GM13976 (cell line): ENCODE measurements around the gene ZFP64.

Source experiments
- DNase-seq: peaks from one replicate; pipeline ENCODE4 v3.0.0; 2012; ENCODE audit warnings: low spot score
- in situ Hi-C: fragments of 300-500 bp; cut with MboI; formaldehyde crosslinking; loops from one replicate; pipeline ENCODE4 v1.12.0; 2022; ENCODE audit warnings: low sequenced_read_pairs, mixed read lengths, inconsistent platforms; ENCODE audit not compliant: unreplicated experiment
- TF ChIP-seq, protein P1 (sequence below): IDR thresholded peaks from 2 replicates; pipeline ENCODE4 v1.5.1; 2012; ENCODE audit warnings: borderline replicate concordance, mild to moderate bottlenecking; ENCODE audit not compliant: insufficient read depth; ENCODE audit errors: extremely low read depth, missing control alignments, control extremely low read depth

The ZFP64 gene

DNA sequence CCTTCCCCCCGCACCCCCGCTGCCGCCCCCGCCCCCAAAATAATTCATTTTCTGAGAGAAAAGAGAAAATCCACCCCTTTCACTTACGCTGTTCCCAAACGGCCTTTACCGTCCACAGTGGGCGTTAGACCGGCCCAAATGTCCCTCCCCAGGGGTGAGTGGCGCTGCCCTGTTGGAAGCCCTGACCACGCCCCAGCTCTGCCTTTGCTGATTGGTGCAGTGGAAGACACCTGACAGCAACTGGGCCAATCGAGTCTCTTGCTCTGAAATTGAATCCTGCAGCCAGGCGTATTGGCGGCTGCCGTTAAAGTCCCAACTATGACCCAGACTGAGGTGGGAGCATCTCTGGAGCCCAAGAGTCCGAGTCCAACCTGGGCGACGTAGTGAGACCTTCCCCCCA lies 15.7 kb downstream of the ZFP64 start:
- no peak for DNase-seq
- TF ChIP-seq, protein P1, sequence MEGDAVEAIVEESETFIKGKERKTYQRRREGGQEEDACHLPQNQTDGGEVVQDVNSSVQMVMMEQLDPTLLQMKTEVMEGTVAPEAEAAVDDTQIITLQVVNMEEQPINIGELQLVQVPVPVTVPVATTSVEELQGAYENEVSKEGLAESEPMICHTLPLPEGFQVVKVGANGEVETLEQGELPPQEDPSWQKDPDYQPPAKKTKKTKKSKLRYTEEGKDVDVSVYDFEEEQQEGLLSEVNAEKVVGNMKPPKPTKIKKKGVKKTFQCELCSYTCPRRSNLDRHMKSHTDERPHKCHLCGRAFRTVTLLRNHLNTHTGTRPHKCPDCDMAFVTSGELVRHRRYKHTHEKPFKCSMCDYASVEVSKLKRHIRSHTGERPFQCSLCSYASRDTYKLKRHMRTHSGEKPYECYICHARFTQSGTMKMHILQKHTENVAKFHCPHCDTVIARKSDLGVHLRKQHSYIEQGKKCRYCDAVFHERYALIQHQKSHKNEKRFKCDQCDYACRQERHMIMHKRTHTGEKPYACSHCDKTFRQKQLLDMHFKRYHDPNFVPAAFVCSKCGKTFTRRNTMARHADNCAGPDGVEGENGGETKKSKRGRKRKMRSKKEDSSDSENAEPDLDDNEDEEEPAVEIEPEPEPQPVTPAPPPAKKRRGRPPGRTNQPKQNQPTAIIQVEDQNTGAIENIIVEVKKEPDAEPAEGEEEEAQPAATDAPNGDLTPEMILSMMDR = no peak
- in situ Hi-C loops = no loop called here

GRCh38 chr20:52172392-52173047 lies 19.1 kb downstream of the ZFP64 start:
- TF ChIP-seq, protein P1 = no peak
- peak; percentile 68 for DNase-seq
- in situ Hi-C loops = no loop called here

DNA sequence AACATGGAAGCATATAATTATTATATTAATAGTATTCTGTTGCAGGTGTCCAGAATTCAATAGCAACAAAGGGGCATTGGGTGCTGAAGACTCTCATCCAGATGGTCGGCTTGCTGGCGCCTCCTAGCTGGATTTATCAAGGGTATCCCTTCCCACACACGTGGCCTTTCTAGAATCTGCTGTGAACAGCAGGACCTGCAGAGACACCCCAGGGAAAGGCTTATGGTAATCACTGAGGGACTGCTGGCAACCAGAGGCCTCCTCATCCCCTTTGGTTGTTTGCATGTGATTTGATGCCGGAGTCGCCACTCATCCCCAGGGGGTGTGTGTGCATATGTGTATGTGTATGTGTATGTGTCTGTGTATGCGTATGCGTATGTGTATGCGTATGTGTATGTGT lies 20.6 kb downstream of the ZFP64 start:
- TF ChIP-seq, protein P1 = no peak
- DNase-seq = no peak
- in situ Hi-C loops = no loop called here

DNA sequence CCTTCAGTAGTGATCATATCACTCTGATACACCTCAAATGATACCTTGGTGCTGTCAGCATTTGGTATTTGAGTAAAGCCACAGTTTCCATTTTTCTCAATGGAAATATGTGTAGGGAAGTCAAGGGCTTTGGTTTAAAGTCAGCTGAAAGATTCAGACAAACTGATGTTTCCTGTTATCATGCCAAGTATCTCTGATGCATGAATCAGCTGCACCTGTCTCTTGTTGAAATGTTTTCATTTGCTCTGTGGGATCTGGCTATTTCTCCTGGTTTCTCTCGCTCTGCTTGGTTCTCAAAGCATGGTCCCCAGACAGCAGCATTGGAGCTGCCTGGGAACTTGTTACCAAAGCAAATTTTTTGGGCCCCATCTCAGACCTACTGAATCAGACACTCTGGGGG lies 23.5 kb downstream of the ZFP64 start:
- in situ Hi-C loops = no loop called here
- TF ChIP-seq, protein P1 = no peak
- DNase-seq = no peak

DNA sequence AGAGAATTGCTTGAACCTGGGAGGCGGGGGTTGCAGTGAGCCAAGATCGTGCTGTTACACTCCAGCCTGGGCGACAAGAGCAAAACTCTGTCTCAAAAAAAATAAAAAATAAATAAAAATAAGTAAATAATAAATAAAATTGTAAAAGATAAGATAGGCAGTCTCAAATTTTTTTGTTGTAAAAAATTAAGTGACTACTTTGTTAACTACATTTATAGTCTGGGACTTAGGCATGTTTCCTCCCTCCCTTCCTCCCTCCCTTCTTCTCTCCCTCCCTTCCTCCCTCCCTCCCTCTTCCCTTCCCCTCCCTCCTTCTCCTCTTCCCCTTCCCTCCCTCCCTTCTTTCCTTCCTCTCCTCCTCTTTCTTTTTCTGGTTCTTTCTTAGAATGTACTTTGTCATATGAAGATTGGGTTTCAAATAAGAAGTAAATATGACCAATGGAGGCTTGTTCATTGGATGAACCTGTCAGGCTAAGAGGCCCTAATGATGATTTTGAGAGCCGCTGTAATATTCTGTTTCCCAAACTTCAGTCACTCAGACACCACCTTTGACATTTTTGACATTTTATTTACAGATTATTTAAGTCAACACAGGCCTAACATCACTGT lies 24.2 kb downstream of the ZFP64 start:
- TF ChIP-seq, protein P1 = no peak
- DNase-seq = no peak
- in situ Hi-C loops = no loop called here

DNA sequence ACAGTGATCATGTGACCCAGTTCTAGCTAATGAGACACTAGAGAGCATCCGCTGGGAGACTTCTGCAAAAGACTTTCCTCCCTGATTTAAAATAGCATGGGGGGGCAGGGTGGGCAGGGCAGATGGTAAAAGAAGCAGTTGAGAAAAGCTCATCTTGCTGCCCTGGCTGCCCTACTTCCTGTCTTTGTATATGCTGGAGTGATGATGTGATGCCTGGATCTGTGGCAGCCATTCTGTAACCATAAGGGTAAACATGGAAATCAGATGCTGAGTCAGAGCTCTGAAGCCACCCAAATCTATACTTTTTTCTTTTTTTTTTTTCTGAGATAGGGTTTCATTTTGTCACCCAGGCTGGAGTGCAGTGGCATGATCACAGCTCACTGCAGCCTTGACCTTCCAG lies 25.4 kb downstream of the ZFP64 start:
- TF ChIP-seq, protein P1 = no peak
- DNase-seq = no peak
- in situ Hi-C loops = no loop called here

DNA sequence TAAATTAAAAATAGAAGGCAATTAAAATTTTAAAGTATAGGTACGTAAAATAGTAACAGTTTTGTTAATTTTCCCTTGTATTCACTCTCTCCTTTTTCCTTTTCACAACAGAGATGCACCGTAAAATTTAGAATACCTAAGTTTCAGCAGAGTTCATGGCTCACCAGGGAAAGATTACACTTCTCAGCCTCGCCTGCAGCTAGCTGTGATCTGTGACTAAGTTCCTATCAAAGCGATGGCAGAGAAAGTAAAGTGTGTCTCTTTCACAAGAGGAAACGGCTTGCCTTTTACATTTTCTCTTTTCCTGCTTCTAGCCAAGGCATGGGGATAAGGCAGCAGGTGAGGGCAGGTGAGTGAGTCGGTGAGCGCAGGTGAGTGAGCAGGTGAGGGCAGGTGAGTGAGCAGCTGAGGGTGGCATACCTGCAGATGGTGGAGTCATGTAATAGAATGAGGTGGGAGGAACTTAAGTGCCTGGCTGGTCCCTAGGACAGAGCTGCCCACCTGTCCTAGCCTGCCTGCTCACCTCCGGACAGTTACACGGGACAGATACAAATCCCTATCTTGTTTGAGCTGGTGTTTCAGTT lies 30.9 kb downstream of the ZFP64 start:
- TF ChIP-seq, protein P1 = no peak
- in situ Hi-C loops = no loop called here
- DNase-seq = no peak
